H1 (cell line): ENCODE measurements around the gene UBE2E1. TPM values are rescaled to one million over a fixed set of nuclear protein-coding genes. Genes with fewer than 3 reads are reported as not detected.

Source experiments
- CTCF ChIA-PET: fragments of 300-600 bp; sonication (Branson Sonifier 250); formaldehyde crosslinking; loops from one replicate; lab custom pipeline; 2021; ENCODE audit not compliant: partially characterized antibody; lab: Charles Lee
- POLR2A ChIA-PET: fragments of 300-600 bp; sonication (Branson Sonifier 250); formaldehyde crosslinking; loops from one replicate; lab custom pipeline; 2021; ENCODE audit warnings: inconsistent platforms; ENCODE audit not compliant: partially characterized antibody; lab: Charles Lee
- DNase-seq, 2 experiments: peaks; one replicate each; pipeline versions ENCODE4 v3.0.0 to v3.0.0-alpha.2; 2010 to 2022; ENCODE audit warnings: low spot score in 2 of 2, low read depth in 1 of 2, mixed read lengths in 1 of 2
- FAIRE-seq: peaks from 2 replicates; lab custom pipeline; 2011; peaks lifted over from hg19 to GRCh38; lab: Jason Lieb, UNC
- H2AFZ ChIP-seq: 2 replicates; pipeline ENCODE4 v1.8.1; 2012; ENCODE audit warnings: low read length, inconsistent platforms
- H2AK5ac ChIP-seq: 2 replicates; pipeline ENCODE4 v1.6.1; 2013; ENCODE audit warnings: low read depth, low read length
- H2BK120ac ChIP-seq: replicated peaks from 2 replicates; pipeline ENCODE3; 2013; ENCODE audit warnings: low read depth, low read length, inconsistent platforms
- H2BK12ac ChIP-seq: 2 replicates; pipeline ENCODE4 v1.6.1; 2013; ENCODE audit warnings: low read depth, low read length
- H2BK15ac ChIP-seq: 2 replicates; pipeline ENCODE4 v1.6.1; 2013; ENCODE audit warnings: low read length
- H2BK20ac ChIP-seq: 2 replicates; pipeline ENCODE4 v1.6.1; 2013; ENCODE audit warnings: low read length
- H2BK5ac ChIP-seq: 2 replicates; pipeline ENCODE4 v1.6.1; 2013; ENCODE audit warnings: low read depth, low read length
- H3K14ac ChIP-seq: 2 replicates; pipeline ENCODE4 v1.6.1; 2013; ENCODE audit warnings: inconsistent platforms; ENCODE audit not compliant: insufficient read length
- H3K18ac ChIP-seq: 2 replicates; pipeline ENCODE4 v1.6.1; 2013; ENCODE audit warnings: low read length; ENCODE audit errors: extremely low read depth
- H3K23ac ChIP-seq: 2 replicates; pipeline ENCODE4 v1.6.1; 2013; ENCODE audit warnings: inconsistent platforms; ENCODE audit not compliant: insufficient read length
- H3K23me2 ChIP-seq: 2 replicates; pipeline ENCODE4 v1.6.1; 2013; ENCODE audit warnings: low read depth, low read length
- H3K27ac ChIP-seq: 2 replicates; pipeline ENCODE4 v1.6.1; 2011; ENCODE audit warnings: low read depth, low read length, inconsistent platforms
- H3K27me3 ChIP-seq, 4 experiments: replicated peaks in 1 of 4; 1 replicate in 1 of 4; 2 replicates in 3 of 4; pipeline versions ENCODE4 v1.6.1 to v1.8.1; 2011 to 2013; ENCODE audit warnings: low read length in 3 of 4, mild to moderate bottlenecking in 3 of 4, inconsistent platforms in 2 of 4, mixed read lengths in 2 of 4, moderate library complexity in 1 of 4; ENCODE audit not compliant: control insufficient read depth in 3 of 4, insufficient read depth in 3 of 4; ENCODE audit errors: extremely low read depth in 1 of 4
- H3K36me3 ChIP-seq, 4 experiments: 2 replicates each; pipeline versions ENCODE4 v1.6.1 to v1.8.1; 2011 to 2013; ENCODE audit warnings: mild to moderate bottlenecking in 4 of 4, low read length in 3 of 4, moderate library complexity in 2 of 4, control low read depth in 1 of 4, inconsistent platforms in 1 of 4; ENCODE audit not compliant: insufficient read depth in 4 of 4, control insufficient read depth in 2 of 4
- H3K4ac ChIP-seq: replicated peaks from 2 replicates; pipeline ENCODE3; 2013; ENCODE audit warnings: low read length, low read depth, mixed read lengths, inconsistent platforms; ENCODE audit not compliant: insufficient read length
- H3K4me1 ChIP-seq, 4 experiments: replicated peaks in 1 of 4; 1 replicate in 1 of 4; 2 replicates in 3 of 4; pipeline versions ENCODE4 v1.6.1 to v1.8.1; 2011 to 2013; ENCODE audit warnings: low read length in 3 of 4, inconsistent platforms in 2 of 4, mixed read lengths in 1 of 4; ENCODE audit not compliant: insufficient read depth in 4 of 4, control insufficient read depth in 3 of 4
- H3K4me2 ChIP-seq, 2 experiments: 2 replicates each; pipeline versions ENCODE4 v1.6.1 to v1.8.1; 2011 to 2013; ENCODE audit warnings: low read depth in 2 of 2, low read length in 2 of 2, control low read depth in 1 of 2, inconsistent platforms in 1 of 2, mild to moderate bottlenecking in 1 of 2; ENCODE audit not compliant: insufficient read depth in 1 of 2
- H3K4me3 ChIP-seq, 4 experiments: fragments of 200-600, 300-600 bp in 1 of 4; sonication (generic), shearing (Covaris generic), sonication (Bioruptor Twin) in 1 of 4; 2 replicates each; pipeline versions ENCODE4 v1.5.1 to v1.8.1; 2011 to 2016; ENCODE audit warnings: low read length in 4 of 4, low read depth in 3 of 4, control low read depth in 2 of 4, inconsistent platforms in 2 of 4, mild to moderate bottlenecking in 2 of 4, mixed read lengths in 1 of 4, moderate library complexity in 1 of 4; ENCODE audit not compliant: insufficient read depth in 2 of 4; ENCODE audit errors: extremely low read depth in 1 of 4
- H3K56ac ChIP-seq: replicated peaks from 2 replicates; pipeline ENCODE3; 2013; ENCODE audit warnings: low read depth, mild to moderate bottlenecking, mixed read lengths, low read length, inconsistent platforms; ENCODE audit not compliant: insufficient read length
- H3K79me1 ChIP-seq: 2 replicates; pipeline ENCODE4 v1.6.1; 2013; ENCODE audit warnings: low read depth, low read length, control low read depth
- H3K79me2 ChIP-seq, 2 experiments: 2 replicates each; pipeline versions ENCODE4 v1.6.1 to v1.8.1; 2012 to 2013; ENCODE audit warnings: low read length in 2 of 2, mild to moderate bottlenecking in 2 of 2, inconsistent platforms in 1 of 2; ENCODE audit not compliant: insufficient read depth in 2 of 2, control insufficient read depth in 1 of 2
- H3K9ac ChIP-seq, 4 experiments: replicated peaks in 1 of 4; 1 replicate in 1 of 4; 2 replicates in 3 of 4; pipeline versions ENCODE4 v1.6.1 to v1.8.1; 2011 to 2013; ENCODE audit warnings: low read depth in 3 of 4, low read length in 3 of 4, control low read depth in 2 of 4, mild to moderate bottlenecking in 2 of 4, moderate library complexity in 2 of 4, inconsistent platforms in 1 of 4; ENCODE audit errors: extremely low read depth in 1 of 4
- H3K9me3 ChIP-seq, 2 experiments: 2 replicates each; pipeline versions ENCODE4 v1.6.1 to v1.8.1; 2012 to 2013; ENCODE audit warnings: mild to moderate bottlenecking in 2 of 2, moderate library complexity in 2 of 2, control low read depth in 1 of 2, inconsistent platforms in 1 of 2, low read depth in 1 of 2, low read length in 1 of 2, mixed read lengths in 1 of 2; ENCODE audit not compliant: insufficient read depth in 2 of 2
- H4K20me1 ChIP-seq, 2 experiments: replicated peaks in 1 of 2; 2 replicates each; pipeline versions ENCODE3 to v1.8.1; 2011 to 2013; ENCODE audit warnings: inconsistent platforms in 2 of 2, low read length in 2 of 2, mild to moderate bottlenecking in 1 of 2; ENCODE audit not compliant: insufficient read depth in 2 of 2, control insufficient read depth in 1 of 2
- H4K5ac ChIP-seq: 2 replicates; pipeline ENCODE4 v1.6.1; 2013; ENCODE audit warnings: low read length, low read depth, mixed read lengths, inconsistent platforms; ENCODE audit not compliant: insufficient read length
- H4K8ac ChIP-seq: 2 replicates; pipeline ENCODE4 v1.8.0; 2013; ENCODE audit warnings: mild to moderate bottlenecking, moderate library complexity, low read length, inconsistent platforms; ENCODE audit not compliant: insufficient read depth; ENCODE audit errors: extremely low read depth
- H4K91ac ChIP-seq: replicated peaks from 2 replicates; pipeline ENCODE3; 2013; ENCODE audit warnings: low read length, mixed read lengths, inconsistent platforms; ENCODE audit not compliant: insufficient read length
- CEBPB ChIP-seq: IDR thresholded peaks from 2 replicates; pipeline ENCODE4 v1.6.1; 2012; ENCODE audit warnings: low read depth, low read length
- EP300 ChIP-seq, 2 experiments: IDR thresholded peaks; 1 replicate in 1 of 2; 2 replicates in 1 of 2; pipeline ENCODE4 v1.6.1; 2011 to 2012; ENCODE audit warnings: low read depth in 2 of 2, low read length in 2 of 2, mild to moderate bottlenecking in 2 of 2, borderline replicate concordance in 1 of 2, inconsistent platforms in 1 of 2, moderate library complexity in 1 of 2
- EZH2 ChIP-seq: fragments of 200-600 bp; sonication (generic); IDR thresholded peaks from 2 replicates; pipeline ENCODE4 v1.7.1; 2012; ENCODE audit warnings: low read depth, mild to moderate bottlenecking, moderate library complexity, low read length, inconsistent platforms; ENCODE audit not compliant: severe bottlenecking
- PHF8 ChIP-seq: fragments of 200-600 bp; sonication (generic); conservative IDR thresholded peaks from 2 replicates; pipeline ENCODE4 v1.7.1; 2012; ENCODE audit warnings: low read depth, mild to moderate bottlenecking, inconsistent platforms, low read length, moderate library complexity
- POU5F1 ChIP-seq: IDR thresholded peaks from 2 replicates; pipeline ENCODE4 v1.6.1; 2011; ENCODE audit warnings: low read depth, mild to moderate bottlenecking, low read length, moderate library complexity
- RXRA ChIP-seq: IDR thresholded peaks from 2 replicates; pipeline ENCODE4 v1.6.1; 2011; ENCODE audit warnings: low read depth, mild to moderate bottlenecking, low read length, moderate library complexity; ENCODE audit not compliant: insufficient read depth
- SRF ChIP-seq: IDR thresholded peaks from 2 replicates; pipeline ENCODE4 v1.6.1; 2011; ENCODE audit warnings: mild to moderate bottlenecking, low read depth, low read length, moderate library complexity
- TAF7 ChIP-seq: optimal IDR thresholded peaks from 2 replicates; pipeline ENCODE3; 2011; ENCODE audit warnings: low read depth, mild to moderate bottlenecking, inconsistent platforms, low read length, moderate library complexity, borderline replicate concordance
- TCF12 ChIP-seq: IDR thresholded peaks from 2 replicates; pipeline ENCODE4 v1.6.1; 2011; ENCODE audit warnings: low read depth, mild to moderate bottlenecking, low read length
- USF2 ChIP-seq: IDR thresholded peaks from 2 replicates; pipeline ENCODE4 v1.6.1; 2011; ENCODE audit warnings: low read length, improper control_type of control experiment
- WGBS, 2 experiments: shearing (Covaris generic) in 1 of 2; methylation state at CpG; one replicate each; pipeline versions ENCODE4 v1.1.6 to v1.1.7; 2013 to 2015; ENCODE audit warnings: low lambda C conversion rate in 2 of 2, mixed read lengths in 2 of 2, inconsistent platforms in 1 of 2, low coverage in 1 of 2, missing lambda C conversion rate in 1 of 2; ENCODE audit not compliant: insufficient replicate concordance in 2 of 2, insufficient coverage in 1 of 2, insufficient read length in 1 of 2; ENCODE audit errors: extremely low coverage in 1 of 2, missing lambda C conversion rate in 1 of 2; 5-methylcytosine and 5-hydroxymethylcytosine counted together
- polyA plus RNA-seq, 7 experiments: library from polyadenylated mRNA; depleted of rRNA in 3 of 7; stranded (reverse) in 5 of 7; unstranded in 2 of 7; fragments of >200 nt in 5 of 7; fragments of 200-250 nt in 2 of 7; gene quantifications; 1 replicate in 5 of 7; 2 replicates in 1 of 7; 4 replicates in 1 of 7; pipeline versions ENCODE4 v1.2.1 to v1.2.3, GENCODE V29; 2011 to 2013; ENCODE audit warnings: missing spikeins in 2 of 7, mixed read lengths in 2 of 7
- total RNA-seq: library from RNA; stranded (reverse); fragmentation: NEBNext Ultra II Directional; extraction: Animal tissue kit (Norgen Biotek cat#: 25700); gene quantifications from 2 replicates; pipeline ENCODE4 v1.2.1, GENCODE V29; 2021

Gene UBE2E1
- total and polyA plus RNA-seq, 2 of the 8 experiments (the other 6 are each of a cell fraction or from before 2014, with no cell fraction given): 109 to 141 TPM

GRCh38 chr3:23824699-23825444 lies 19.1 kb downstream of the UBE2E1 start:
- Histone ChIP-seq H3K79me1 (peaks cover 7% of the 10 kb centered on the region; the same call in 1 of the 2 replicates), H3K23me2 (no peaks in the 10 kb centered on the region), H3K18ac (no peak overlapping the region), H4K20me1 (peaks cover 10 to 19% of the 10 kb centered on the region in 2 experiments), H2BK20ac (no peak overlapping the region), H3K14ac (no peak overlapping the region), H3K27me3 (peaks cover 0 to 1% (median 0%) of the 10 kb centered on the region in 4 experiments; a peak in 1 of 7 replicates), H2BK5ac (no peak overlapping the region), H3K4me3 (no peak overlapping the region), H3K36me3 (peaks cover 0 to 15% (median 0%) of the 10 kb centered on the region in 4 experiments; a peak in 2 of 8 replicates), H4K8ac (no peak overlapping the region), H2AFZ (no peak overlapping the region), H3K4ac (no peak overlapping the region), H2BK12ac (no peak overlapping the region), H3K27ac (no peak overlapping the region), H2BK120ac (no peak overlapping the region), H4K91ac (no peak overlapping the region), H4K5ac (no peak overlapping the region), H3K4me2 (no peak overlapping the region), H3K23ac (no peak overlapping the region), H3K9ac (peak overlapping the region in 1 of 4 experiments; percentile 8; a peak in 1 of 7 replicates), H3K79me2 (peaks cover 11 to 99% of the 10 kb centered on the region in 2 experiments), H2AK5ac (no peak overlapping the region), H3K9me3 (no peaks in the 10 kb centered on the region), H3K56ac (no peak overlapping the region), H3K4me1 (peaks cover 0 to 18% (median 13%) of the 10 kb centered on the region in 4 experiments; a peak in 5 of 7 replicates), H2BK15ac (no peak overlapping the region)
- 70% methylated on average over 5 of the region's 5 CpGs; no CpG with 5 or more reads in 1 of the 2 experiments for WGBS, 2 experiments
- POLR2A ChIA-PET: interaction anchor here (1.2 to 2.2 kb wide), 3 partner anchors 10 to 14 kb away, joined by 3 to 7 read pairs (median 3); no protein-coding TSS in a partner anchor
- CTCF ChIA-PET: interaction anchor here (1.0 kb wide), 1 partner anchor 62 kb away, joined by 3 read pairs; no protein-coding TSS in a partner anchor
- no peak for FAIRE-seq
- no peak for DNase-seq
- TF ChIP-seq SRF: no peak
- TF ChIP-seq USF2: no peak
- TF ChIP-seq PHF8: no peak
- TF ChIP-seq EZH2: no peak
- TF ChIP-seq POU5F1: no peak
- no peak for TF ChIP-seq RXRA
- no peak for TF ChIP-seq TCF12
- no peak for TF ChIP-seq EP300 (IDR thresholded peaks at IDR 0.05; ENCODE audit: borderline replicate concordance in 1 of 2, low read depth in 2 of 2, low read length in 2 of 2)
- TF ChIP-seq CEBPB: no peak
- no peak for TF ChIP-seq TAF7
